GM21619 (cell line): ENCODE measurements around the gene LRCH4.
"Not testable (repeated sequence)": the region's sequence is repeated elsewhere in the genome, so short reads cannot be mapped to it uniquely, and the experiment has no call there.

Source experiments
- ATAC-seq: cut with Tn5 transposase; IDR thresholded peaks from one replicate; pipeline ENCODE4 v1.9.1; 2021; ENCODE audit not compliant: unreplicated experiment

Gene LRCH4

DNA sequence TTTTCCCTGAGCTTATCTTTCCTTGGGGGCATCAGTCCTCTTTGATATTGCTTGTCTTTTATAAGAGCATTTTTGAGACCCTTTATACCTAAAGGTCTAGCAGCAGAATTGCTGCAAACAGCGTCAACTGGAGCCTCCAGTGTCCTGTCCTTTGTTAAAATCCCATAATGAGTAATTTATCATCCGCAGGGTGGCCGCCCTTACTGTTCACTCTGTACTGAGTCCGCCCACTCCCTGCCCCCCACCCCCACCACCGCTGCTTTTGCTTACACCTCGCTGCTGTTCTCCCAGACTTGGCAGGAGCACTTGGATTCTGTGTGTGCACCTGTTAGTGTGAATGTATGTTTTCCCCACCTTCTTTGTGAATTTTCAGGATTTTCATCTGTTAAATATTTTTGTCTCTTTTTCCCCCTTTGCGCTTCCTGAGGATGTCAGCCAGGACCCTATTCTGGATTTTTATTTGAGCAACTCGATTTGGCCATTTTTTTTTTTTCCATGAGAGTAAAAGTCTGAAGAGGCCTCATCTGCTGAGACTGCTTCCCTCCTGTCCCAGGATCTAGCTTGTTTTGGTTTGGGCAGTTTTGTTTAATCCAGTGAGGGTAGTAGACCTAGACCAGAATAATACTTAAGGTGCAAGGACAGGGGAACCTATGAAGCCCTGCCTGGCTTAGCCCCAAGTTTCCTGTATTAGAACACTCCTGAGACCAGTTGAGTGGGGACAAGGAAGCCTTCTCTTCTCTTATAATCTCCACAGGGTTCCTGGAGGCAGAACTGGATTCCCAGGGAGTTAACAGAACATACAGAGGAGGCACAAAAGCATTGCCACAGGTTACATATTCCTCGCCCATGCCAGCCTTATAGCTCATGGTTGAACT is 38.8 kb downstream of the LRCH4 start:
- ATAC-seq, result no peak

DNA sequence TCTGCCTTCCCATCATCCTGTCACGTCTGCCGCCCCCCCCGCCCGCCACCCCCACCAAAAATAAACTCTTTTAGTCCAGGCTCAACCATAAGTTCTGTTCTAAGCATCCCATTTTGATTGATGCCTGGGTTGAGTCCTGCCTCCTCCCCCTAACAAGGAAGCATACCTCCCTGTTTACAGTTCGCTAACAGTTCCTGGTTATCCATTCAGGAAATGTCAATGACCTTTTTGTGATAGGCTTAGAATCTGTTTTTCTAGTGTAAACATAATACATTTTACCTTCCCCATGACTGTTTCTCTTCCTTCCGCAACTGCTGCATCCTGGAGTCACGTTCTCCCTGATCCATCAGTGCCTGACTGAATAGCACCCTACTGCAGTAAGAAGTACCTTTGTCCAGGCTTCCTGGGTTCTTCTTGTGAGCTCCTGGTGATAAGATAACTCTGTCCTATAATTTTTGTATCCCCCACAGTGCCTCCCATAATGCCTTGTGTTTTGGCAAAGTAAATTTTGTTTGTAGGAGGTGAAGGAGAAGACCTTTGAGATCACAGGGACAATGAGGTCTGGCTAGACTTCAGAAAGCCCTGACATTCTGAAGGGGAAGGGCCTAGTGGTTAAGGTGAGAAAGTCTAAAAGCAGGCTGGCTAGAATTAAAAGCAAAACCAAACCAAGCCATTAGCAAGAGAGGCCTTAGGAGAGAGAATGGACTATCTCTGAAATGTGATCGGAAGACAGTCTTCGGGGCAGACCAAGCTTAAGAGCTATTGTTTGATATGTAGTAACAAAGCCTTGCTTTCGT is 39.6 kb downstream of the LRCH4 start:
- peak; percentile 36 for ATAC-seq

DNA sequence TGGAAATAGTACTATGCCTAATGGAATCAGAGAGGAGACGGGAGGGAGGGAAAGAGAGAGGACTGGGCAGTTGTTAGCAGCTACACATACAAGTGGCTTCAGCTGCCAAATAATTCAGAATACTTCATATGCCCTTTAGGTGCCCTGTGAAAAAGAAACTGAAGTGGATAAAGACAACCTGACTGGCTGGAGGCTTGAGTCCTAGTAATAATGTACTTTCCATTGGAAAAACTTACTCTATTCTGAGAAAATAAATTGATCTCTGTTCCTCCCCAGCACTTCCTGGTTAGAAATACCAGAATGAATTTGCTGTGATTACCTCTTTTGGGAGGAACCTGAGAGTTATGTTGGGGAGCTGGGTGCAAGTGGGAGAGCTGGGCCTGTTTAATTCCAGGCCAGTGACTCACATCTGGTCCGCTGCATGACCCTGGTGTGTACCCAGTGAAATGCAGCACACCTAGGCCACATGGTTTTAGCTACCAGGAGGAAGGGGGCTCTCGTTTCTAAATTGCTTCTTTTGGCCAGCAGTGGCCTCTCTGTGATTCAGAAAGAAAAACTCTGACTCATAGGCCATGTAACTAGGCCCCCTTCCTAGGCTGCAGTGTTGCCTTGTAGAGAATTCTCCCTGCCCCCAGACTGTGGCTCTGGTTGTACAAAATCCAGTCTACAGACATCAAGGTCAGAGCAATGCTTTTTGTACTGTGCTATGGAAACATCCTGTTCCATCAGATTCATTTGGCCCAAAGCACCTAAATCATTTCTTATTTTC is 40.4 kb downstream of the LRCH4 start:
- peak; percentile 57 for ATAC-seq

DNA sequence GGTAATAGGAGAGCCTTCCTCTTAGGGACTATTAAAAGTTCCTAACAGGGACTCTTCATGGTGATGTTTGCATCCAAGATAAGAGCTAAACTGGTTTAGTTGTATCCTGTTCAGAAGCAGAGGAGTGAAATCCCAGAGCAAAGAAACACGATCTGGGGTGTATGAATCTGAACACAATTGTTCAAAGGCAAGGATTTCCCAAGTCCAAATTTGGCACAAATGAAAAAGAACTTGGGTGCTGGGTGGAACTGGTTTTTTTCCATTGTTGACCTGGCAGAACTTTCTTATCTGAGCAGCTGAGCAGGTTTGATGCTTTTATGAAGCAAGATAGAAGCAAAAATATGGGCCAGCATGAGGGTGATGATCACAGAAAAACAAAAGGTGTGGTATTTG is 41.0 kb downstream of the LRCH4 start:
- no peak for ATAC-seq

DNA sequence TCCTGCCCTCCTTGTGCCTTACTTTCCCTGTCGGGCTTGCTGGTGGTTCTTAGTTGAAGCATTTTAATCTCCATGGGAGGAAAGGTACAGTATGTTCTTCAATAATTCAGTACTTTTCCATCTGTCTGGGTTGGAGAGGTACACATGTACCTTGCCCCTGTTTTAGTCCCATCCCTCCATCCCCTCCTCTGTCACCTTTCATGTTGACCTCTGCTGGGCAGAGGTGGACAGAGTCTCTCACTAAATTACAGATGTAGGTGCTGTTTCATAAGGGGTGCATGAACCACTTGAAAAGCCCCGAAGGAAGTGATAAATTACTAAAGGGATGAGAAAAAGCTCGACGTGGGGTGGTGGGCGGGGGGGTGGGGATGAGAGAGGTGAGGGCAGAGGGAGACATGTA is 41.5 kb downstream of the LRCH4 start:
- ATAC-seq, result no peak

DNA sequence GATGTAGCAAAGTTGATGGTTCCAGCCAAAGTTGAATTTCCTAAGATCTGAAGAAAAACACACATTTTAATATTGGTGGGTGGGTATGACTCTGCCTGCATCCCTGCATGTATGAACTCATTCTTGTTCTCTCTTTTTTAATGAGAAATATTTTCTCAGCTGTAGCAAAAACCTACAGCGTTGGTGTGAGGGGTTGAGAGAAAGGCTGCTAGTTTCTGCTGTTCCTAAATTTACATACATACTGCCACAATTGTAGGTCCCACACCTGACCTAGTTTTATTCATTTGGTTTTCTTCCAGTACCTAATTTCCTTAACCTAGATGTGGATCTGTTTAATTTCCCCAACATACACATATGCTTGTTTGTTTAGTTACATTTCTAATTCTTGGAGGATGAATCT is 42.3 kb downstream of the LRCH4 start:
- ATAC-seq, result no peak

DNA sequence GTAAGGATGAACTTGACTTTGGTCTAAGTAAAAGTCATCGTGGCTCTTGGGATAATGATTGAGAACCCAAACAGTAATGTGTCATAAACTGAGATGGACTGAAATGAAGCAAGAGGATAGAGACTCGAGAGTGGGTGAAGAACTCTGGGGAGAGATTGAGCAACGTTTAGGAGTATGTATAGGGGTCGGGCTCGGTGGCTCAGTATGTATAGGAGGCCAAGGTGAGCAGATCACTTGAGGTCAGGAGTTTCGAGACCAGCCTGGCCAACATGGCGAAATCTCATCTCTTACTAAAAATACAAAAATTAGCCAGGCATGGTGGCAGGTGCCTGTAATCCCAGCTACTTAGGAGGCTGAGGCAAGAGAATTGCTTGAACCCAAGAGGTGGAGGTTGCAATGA is 44.6 kb downstream of the LRCH4 start:
- not testable (repeated sequence) for ATAC-seq

DNA sequence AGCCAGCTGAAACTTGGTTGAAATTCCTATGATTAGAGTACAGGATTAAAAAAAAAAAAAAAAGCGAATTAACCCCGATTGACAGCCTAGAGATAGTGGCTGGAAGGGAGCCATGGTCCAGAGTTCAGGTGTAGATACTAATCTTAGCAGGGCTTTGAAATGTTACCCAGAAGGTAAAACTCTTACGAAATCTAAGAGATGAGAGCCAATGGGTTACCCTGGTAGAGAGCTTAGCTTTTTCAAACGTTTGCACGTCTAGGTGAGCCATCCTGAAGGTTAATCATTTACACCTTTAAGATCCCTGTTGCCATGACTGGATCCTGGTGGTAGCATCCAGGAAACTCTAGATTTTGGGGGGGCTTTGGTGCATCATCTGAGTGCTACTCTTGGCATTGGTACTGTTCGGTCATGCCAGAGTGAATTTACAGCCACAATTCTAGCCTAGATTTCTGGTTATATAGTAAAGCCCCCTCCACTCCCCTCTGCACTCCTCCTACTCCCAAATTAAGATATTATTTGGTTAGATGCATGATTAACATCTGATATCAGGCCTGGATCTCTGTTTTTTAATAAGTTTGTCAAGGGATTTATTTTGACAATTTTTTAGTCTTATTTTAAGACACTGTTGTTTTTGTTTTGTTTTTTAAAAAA is 45.7 kb downstream of the LRCH4 start:
- no peak for ATAC-seq

DNA sequence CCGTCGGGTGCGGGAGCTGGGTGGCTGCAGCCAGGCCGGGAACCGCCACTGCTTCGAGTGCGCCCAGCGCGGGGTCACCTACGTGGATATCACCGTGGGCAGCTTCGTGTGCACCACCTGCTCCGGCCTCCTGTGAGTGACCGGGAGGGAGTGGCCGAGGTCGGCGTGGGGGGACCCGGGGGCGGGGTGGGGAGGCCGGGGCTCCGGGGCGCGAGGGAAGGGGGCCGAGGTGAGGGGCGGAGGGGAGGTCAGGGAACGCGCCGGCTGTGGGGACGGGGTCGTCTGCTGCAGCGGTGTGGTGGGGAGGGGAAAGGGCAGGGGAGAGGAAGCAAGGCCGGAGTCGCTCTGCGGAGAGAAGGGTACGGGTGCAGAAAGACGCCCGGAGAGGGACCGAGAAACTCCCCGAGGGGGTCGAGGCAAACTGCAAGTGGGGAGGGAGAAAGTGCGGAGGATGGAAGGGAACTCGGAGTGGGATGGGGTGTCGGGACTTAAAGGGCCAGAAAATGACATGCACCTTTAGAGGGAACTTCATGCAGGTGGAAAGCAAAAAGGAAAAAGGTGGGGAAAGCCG is 46.4 kb downstream of the LRCH4 start:
- no peak for ATAC-seq

DNA sequence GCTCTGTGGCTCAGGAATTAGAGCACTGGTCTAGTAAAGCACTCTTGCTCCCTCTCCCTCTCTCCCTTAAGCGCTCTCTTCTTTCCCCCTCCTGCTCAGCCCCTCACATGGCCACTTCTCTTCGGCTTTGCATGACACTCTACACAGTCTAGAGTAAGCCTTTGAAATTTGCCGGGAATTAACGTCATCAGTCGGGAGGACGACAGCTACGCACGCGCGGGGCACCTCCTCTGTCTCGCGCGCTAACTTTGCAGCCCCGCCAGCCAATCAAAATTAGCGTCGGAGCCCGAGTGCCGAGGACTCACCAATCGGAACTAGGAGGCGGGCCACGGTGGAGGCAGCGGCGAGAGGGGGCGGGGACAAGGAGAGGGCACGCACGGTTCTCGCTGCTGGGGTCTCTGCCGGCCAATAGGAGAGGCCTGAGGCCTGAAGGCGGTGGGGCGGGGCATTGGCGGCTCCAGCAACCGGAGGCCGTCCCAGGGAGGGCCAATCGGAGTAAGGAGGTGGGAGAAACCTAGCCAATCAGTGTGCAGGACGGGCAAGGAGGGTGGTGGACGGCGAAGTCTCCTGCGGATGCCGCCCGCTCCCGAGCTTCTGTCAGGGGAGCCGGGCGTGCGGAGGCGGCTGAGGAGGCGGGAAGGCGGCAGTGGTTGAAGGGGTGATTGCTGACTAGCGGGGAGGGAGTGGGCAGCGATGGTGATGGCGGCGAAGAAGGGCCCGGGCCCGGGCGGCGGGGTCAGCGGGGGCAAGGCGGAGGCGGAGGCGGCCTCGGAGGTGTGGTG is 47.1 kb downstream of the LRCH4 start, which contains the start of gene AGFG2:
Gene AGFG2, plus strand, starts transcription at position 550 of the 782 bp plus-strand sequence. Its CDS starts 144 bp downstream, at position 694.
- ATAC-seq, result peak; percentile 89

DNA sequence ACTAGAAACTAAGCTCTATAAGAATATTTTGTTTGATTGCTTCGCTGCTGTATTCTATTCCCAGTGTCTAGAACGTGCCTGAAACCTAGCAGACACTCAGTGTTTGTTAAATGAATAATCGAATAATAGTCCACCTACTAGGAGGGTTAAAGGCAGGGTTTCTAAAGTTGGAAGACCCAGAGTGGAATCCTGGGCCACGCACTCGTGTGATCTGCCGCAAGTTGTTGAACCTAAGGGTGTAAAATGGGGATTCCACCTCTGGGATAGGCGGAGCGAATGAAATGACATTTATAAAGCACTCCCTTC is 47.6 kb downstream of the LRCH4 start:
- ATAC-seq, result no peak

DNA sequence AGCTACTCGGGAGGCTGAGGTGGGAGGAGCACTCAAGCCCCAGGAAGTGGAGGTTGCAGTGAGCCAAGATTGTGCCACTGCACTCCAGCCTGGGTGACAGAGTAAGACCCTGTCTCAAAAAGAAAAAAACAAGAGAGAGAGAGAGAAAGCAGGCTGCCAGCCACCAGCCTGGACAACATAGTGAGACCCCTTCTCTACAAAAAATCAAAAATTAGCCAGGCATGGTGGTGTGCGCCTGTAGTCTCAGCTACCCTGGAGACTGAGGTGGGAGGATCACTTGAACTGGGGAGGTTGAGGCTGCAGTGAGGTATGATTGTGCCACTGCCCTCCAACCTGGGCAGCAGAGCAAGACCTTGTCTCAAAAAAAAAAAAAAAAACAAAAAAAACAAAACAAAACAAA is 49.2 kb downstream of the LRCH4 start:
- ATAC-seq, result not testable (repeated sequence)

DNA sequence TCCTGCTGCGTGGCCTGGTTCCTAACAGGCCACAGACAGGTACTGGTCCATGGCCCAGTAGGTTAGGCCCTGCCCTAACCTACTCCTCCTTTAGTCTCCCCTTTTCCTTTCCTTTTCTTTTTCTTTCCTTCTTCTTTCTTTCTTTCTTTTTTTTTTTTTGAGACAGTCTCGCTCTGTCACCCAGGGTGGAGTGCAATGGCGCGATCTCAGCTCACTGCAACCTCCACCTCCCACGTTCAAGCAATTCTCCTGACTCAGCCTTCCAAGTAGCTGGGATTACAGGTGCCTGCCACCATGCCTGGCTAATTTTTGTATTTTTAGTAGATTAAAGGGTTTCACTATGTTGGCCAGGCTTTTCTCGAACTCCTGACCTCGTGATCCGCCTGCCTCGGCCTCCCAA is 49.9 kb downstream of the LRCH4 start:
- ATAC-seq, result not testable (repeated sequence)

DNA sequence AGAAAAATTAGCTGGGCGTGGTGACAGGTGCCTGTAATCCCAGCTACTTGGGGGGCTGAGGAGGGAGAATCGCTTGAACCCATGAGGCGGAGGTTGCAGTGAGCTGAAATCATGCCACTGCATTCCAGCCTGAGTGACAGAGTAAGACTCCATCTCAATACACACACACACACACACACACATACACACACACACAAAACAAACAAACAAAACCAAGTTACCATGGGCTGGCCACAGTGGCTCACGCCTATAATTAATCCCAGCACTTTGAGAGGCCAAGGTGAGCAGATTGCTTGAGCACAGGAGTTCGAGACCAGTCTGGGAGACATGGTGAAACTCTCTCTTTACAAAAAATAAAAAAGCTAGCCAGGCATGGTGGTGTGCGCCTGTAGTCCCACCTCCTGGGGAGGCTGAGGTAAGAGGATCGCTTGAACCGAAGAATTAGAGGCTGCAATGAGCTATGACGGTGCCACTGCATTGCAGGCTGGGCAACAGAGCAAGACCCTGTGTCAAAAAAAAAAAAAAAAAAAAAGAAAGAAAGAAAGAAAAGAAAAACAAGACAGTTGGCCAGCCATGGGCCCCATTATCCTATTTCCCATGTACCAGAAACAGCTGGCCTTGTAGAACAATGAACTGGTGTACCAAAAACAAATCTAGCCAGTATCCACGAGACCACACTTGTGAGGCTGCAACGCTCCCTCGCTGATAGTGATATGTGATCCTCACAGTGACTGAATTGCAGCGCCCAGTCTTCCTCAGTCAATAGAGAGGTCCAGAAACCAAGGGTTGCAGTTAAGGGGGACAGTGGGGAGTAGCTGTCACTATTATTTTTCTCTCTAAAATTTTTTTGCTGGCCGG is 53.5 kb downstream of the LRCH4 start:
- ATAC-seq, result no peak

DNA sequence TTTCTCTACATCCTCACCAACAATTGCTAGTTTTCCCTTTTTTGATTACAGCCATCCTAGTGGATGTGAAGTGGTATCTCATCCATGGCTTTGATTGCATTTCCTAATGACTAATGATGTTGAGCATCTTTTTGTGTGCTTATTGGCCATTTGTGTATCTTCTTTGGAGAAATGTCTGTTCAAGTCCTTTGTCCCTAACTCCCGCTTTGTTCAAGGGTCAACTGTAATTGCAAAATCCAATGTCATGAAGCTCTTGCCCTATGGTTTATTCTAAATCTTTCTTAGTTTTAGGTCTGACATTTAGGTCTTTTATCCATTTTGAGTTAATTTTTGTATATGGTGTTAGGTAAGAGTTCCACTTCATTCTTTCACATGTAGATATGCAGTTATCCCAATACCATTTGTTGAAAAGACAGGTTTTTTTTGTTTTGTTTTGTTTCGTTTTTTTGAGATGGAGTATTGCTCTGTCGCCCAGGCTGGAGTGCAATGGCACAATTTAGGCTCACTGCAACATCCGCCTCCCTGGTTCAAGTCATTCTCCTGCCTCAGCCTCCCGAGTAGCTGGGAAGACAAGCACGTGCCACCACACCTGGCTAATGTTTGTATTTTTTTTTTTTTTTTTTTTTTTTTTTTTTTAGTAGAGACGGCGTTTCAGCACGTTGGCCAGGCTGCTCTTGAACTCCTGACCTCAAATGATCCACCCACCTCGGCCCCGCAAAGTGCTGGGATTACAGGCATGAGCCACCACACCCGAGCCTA is 57.6 kb downstream of the LRCH4 start:
- not testable (repeated sequence) for ATAC-seq
